DLD1 (cell line): ENCODE results near the gene CPD.
"Not testable (repeated sequence)": the region's sequence is repeated elsewhere in the genome, so short reads cannot be mapped to it uniquely, and the experiment has no call there.

Source experiments
- in situ Hi-C: cut with HindIII; loops from 2 replicates; pipeline ENCODE4 v1.10.0; 2017; ENCODE audit warnings: low sequenced_read_pairs

The CPD gene

GRCh38 chr17:30380643-30381339 is 2.1 kb downstream of the CPD start:
- in situ Hi-C loops = no loop called here

GRCh38 chr17:30381340-30381659 is 2.6 kb downstream of the CPD start:
- in situ Hi-C loops = no loop called here

GRCh38 chr17:30382345-30382744 is 3.6 kb downstream of the CPD start:
- in situ Hi-C loops = no loop called here

- in situ Hi-C loops = no loop called here
Measured at GRCh38 chr17:30388321-30389179, 9.8 kb downstream of the CPD start.

GRCh38 chr17:30389756-30390300 is 11.1 kb downstream of the CPD start:
- in situ Hi-C loops = no loop called here

- in situ Hi-C loops = no loop called here
Measured at GRCh38 chr17:30391534-30391933, 12.8 kb downstream of the CPD start.

- in situ Hi-C loops = no loop called here
Measured at GRCh38 chr17:30393491-30393890, 14.8 kb downstream of the CPD start.

GRCh38 chr17:30393911-30394867 is 15.5 kb downstream of the CPD start:
- in situ Hi-C loops = no loop called here

GRCh38 chr17:30395398-30396022 is 16.8 kb downstream of the CPD start:
- in situ Hi-C loops = no loop called here

GRCh38 chr17:30396129-30396528 is 17.4 kb downstream of the CPD start:
- in situ Hi-C loops = no loop called here

GRCh38 chr17:30396612-30397011 is 17.9 kb downstream of the CPD start:
- in situ Hi-C loops = no loop called here

- in situ Hi-C loops = no loop called here
Measured at GRCh38 chr17:30398328-30399041, 19.8 kb downstream of the CPD start.

- in situ Hi-C loops = no loop called here
Measured at GRCh38 chr17:30401097-30401496, 22.4 kb downstream of the CPD start.

- in situ Hi-C loops = no loop called here
Measured at GRCh38 chr17:30405161-30405560, 26.4 kb downstream of the CPD start.

GRCh38 chr17:30410627-30411026 is 31.9 kb downstream of the CPD start:
- in situ Hi-C loops = not testable (repeated sequence)

GRCh38 chr17:30412008-30412496 is 33.3 kb downstream of the CPD start:
- in situ Hi-C loops = not testable (repeated sequence)

- in situ Hi-C loops = no loop called here
Measured at GRCh38 chr17:30413109-30413508, 34.4 kb downstream of the CPD start.

GRCh38 chr17:30414486-30414885 is 35.8 kb downstream of the CPD start:
- in situ Hi-C loops = no loop called here

GRCh38 chr17:30415491-30415890 is 36.8 kb downstream of the CPD start:
- in situ Hi-C loops = no loop called here

- in situ Hi-C loops = not testable (repeated sequence)
Measured at GRCh38 chr17:30418070-30418469, 39.3 kb downstream of the CPD start.
